ENCODE results near the gene DMRT2.

Gene DMRT2

DNA sequence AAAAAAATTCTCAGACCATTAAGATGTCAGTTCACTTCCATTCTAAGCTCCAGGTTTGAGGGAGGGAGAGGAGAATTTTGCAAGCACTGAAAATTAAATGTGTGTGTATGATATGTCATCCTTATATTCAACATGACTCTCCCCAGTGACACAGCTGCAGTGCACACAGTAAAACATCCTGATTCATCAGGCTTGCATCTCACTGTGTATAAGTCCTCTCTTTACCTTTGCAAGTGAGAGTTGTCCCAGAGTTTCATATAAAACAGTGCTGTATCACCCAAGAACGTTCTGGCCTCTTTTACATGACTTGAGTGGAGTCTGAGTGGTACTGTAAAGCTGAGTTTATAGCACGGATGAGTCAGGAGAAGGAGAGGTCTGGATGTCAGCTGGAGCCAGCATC is 50.0 kb downstream of the DMRT2 start:
- TF ChIP-seq TAF1 (IDR thresholded peaks at IDR 0.05; ENCODE audit: low read depth): no peak
- TF ChIP-seq, protein P1, sequence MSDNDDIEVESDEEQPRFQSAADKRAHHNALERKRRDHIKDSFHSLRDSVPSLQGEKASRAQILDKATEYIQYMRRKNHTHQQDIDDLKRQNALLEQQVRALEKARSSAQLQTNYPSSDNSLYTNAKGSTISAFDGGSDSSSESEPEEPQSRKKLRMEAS (IDR thresholded peaks at IDR 0.05): no peak
- no peak for TF ChIP-seq REST (IDR thresholded peaks at IDR 0.05; ENCODE audit: low read depth)
- TF ChIP-seq EGR1 (IDR thresholded peaks at IDR 0.05): no peak
- no peak for TF ChIP-seq FOXM1 (IDR thresholded peaks at IDR 0.05; ENCODE audit: borderline replicate concordance, low read depth)
- TF ChIP-seq, protein P2, sequence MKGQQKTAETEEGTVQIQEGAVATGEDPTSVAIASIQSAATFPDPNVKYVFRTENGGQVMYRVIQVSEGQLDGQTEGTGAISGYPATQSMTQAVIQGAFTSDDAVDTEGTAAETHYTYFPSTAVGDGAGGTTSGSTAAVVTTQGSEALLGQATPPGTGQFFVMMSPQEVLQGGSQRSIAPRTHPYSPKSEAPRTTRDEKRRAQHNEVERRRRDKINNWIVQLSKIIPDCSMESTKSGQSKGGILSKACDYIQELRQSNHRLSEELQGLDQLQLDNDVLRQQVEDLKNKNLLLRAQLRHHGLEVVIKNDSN (IDR thresholded peaks at IDR 0.05): no peak
- TF ChIP-seq ZBTB7A (IDR thresholded peaks at IDR 0.05; ENCODE audit: low read depth): no peak
- TF ChIP-seq TEAD4 (IDR thresholded peaks at IDR 0.05): no peak
- no peak for TF ChIP-seq RAD21 (IDR thresholded peaks at IDR 0.05; ENCODE audit: low read depth)

DNA sequence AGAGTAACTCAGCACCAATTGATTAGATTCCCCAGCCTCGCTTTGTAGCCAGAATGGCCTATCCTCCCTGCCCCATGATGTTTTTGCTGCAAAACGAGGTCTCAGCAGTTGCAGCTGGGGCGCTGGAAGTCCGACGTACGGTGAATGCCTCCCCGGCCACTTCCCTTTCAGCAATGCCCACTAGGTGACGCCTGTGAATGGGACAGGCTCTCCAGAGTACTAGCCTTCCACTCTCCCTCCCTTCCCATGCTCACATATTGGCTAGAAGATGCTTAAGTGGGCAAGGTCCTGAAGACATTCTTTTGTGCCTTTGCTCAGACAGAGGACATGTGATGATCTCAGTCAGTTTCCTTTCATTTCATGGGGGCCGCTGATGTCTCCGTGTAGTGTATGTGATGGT is 50.8 kb downstream of the DMRT2 start:
- no peak for TF ChIP-seq TEAD4 (IDR thresholded peaks at IDR 0.05)
- TF ChIP-seq, protein P1 (IDR thresholded peaks at IDR 0.05): no peak
- peak; percentile 47 for TF ChIP-seq RAD21 (IDR thresholded peaks at IDR 0.05; ENCODE audit: low read depth)
- TF ChIP-seq YY1 (IDR thresholded peaks at IDR 0.05; ENCODE audit: low read depth): no peak

DNA sequence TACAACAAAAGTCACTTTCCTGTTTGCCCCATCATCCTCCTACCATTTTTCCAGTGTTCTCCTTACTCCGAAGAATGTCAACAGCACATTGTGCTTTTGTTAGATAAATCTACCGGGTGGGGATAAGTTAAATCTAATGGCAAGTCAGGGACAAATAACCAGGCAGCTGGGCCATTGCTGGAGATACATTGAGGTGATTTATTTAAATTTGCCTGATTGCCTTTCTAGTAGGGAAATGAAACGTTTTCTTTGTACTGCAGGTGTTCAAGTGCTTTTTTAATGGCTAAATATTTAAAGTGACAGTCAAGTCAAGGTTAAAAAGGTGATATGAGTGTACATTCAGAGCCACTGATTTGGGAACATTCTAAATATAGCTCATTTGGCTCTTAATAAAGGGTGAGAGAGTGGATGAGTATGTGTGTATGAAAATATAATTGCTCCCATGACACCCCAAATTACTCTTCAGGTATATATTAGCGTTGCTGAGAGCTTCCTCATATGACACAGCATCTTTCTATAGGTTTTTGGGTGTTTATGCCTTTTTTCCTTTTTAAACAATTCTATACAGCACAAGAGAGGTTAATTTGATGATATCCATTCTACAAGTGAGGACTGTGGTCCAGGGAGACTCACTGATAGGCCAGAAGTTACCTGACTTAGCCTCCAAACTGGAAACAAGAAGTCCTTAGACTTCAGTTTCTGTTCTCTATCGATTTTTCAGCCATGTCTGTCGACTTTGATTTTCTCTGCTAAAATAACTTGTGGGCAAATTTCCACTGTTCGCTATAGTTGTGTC is 51.9 kb downstream of the DMRT2 start:
- TF ChIP-seq REST (IDR thresholded peaks at IDR 0.05; ENCODE audit: low read depth) (no peak), EP300 (IDR thresholded peaks at IDR 0.05; ENCODE audit: borderline replicate concordance) (no peak), FOXM1 (IDR thresholded peaks at IDR 0.05; ENCODE audit: borderline replicate concordance, low read depth) (no peak), NFIC (IDR thresholded peaks at IDR 0.05) (no peak), TEAD4 (IDR thresholded peaks at IDR 0.05) (no peak), CEBPB (IDR thresholded peaks at IDR 0.05) (no peak), ZBTB7A (IDR thresholded peaks at IDR 0.05; ENCODE audit: low read depth) (no peak), EGR1 (IDR thresholded peaks at IDR 0.05) (no peak), TCF12 (IDR thresholded peaks at IDR 0.05; ENCODE audit: low read depth) (no peak), CREB1 (IDR thresholded peaks at IDR 0.05; ENCODE audit: low read depth) (no peak), TAF1 (IDR thresholded peaks at IDR 0.05; ENCODE audit: low read depth) (no peak), YY1 (IDR thresholded peaks at IDR 0.05; ENCODE audit: low read depth) (no peak)
- TF ChIP-seq, protein P1 (IDR thresholded peaks at IDR 0.05): no peak
- TF ChIP-seq, protein P2 (IDR thresholded peaks at IDR 0.05): no peak

- no peak for TF ChIP-seq RAD21 (IDR thresholded peaks at IDR 0.05; ENCODE audit: low read depth)
- no peak for TF ChIP-seq TCF12 (IDR thresholded peaks at IDR 0.05; ENCODE audit: low read depth)
- no peak for TF ChIP-seq CEBPB (IDR thresholded peaks at IDR 0.05)
- TF ChIP-seq, protein P2 (IDR thresholded peaks at IDR 0.05): no peak
- no peak for TF ChIP-seq REST (IDR thresholded peaks at IDR 0.05; ENCODE audit: low read depth)
- no peak for TF ChIP-seq TAF1 (IDR thresholded peaks at IDR 0.05; ENCODE audit: low read depth)
- no peak for TF ChIP-seq CREB1 (IDR thresholded peaks at IDR 0.05; ENCODE audit: low read depth)
- no peak for TF ChIP-seq ZBTB7A (IDR thresholded peaks at IDR 0.05; ENCODE audit: low read depth)
- no peak for TF ChIP-seq FOXM1 (IDR thresholded peaks at IDR 0.05; ENCODE audit: borderline replicate concordance, low read depth)
- no peak for TF ChIP-seq EP300 (IDR thresholded peaks at IDR 0.05; ENCODE audit: borderline replicate concordance)
- TF ChIP-seq, protein P1 (IDR thresholded peaks at IDR 0.05): no peak
- no peak for TF ChIP-seq NFIC (IDR thresholded peaks at IDR 0.05)
- TF ChIP-seq EGR1 (IDR thresholded peaks at IDR 0.05): no peak
- TF ChIP-seq TEAD4 (IDR thresholded peaks at IDR 0.05): no peak
- TF ChIP-seq YY1 (IDR thresholded peaks at IDR 0.05; ENCODE audit: low read depth): no peak
These were observed 52.4 kb downstream of the DMRT2 start for GRCh38 chr9:1102642-1102970.
